HepG2 (cell line): ENCODE measurements around the gene GZMA. TPM values are rescaled to one million over a fixed set of nuclear protein-coding genes. Genes with fewer than 3 reads are reported as not detected.
"Not testable (repeated sequence)": the region's sequence is repeated elsewhere in the genome, so short reads cannot be mapped to it uniquely, and the experiment has no call there.

Experiments used
- ATAC-seq: fragments of 200-7000 bp; cut with Tn5 transposase; 3 replicates; pipeline ENCODE4 v1.9.1; 2020; ENCODE audit warnings: mild to moderate bottlenecking, moderate library complexity
- BruUV-seq: library from RNA; stranded (reverse); fragments of 400-500 nt; replicated peaks from 2 replicates; lab custom pipeline; 2021; lab: Mats Ljungman, UMichigan
- CTCF ChIA-PET: fragments of 300-600 bp; formaldehyde crosslinking; extraction: SDS; loops from one replicate; lab custom pipeline; 2021; ENCODE audit warnings: low total read pairs, inconsistent platforms, low intra/inter-chr PET ratio; lab: Yijun Ruan, JAX
- POLR2A ChIA-PET: fragments of 350-600 bp; sonication (Branson Sonifier 250); formaldehyde crosslinking; loops from one replicate; lab custom pipeline; 2020; ENCODE audit warnings: antibody characterized with exemption, inconsistent platforms; lab: Yijun Ruan, JAX
- DNase-seq: peaks from one replicate; pipeline ENCODE4 v3.0.0-alpha.2; 2015; ENCODE audit warnings: low spot score
- FAIRE-seq: peaks from 3 replicates; lab custom pipeline; 2011; peaks lifted over from hg19 to GRCh38; lab: Jason Lieb, UNC
- H2AFZ ChIP-seq: one replicate; pipeline ENCODE4 v1.6.1; 2011; ENCODE audit warnings: low read length, inconsistent platforms
- H3K27ac ChIP-seq: fragments of 300-600 bp; 3 replicates; pipeline ENCODE4 v1.8.0; 2011; ENCODE audit warnings: mixed run types, mild to moderate bottlenecking, mixed read lengths, low read length, inconsistent platforms; ENCODE audit not compliant: insufficient read depth; ENCODE audit errors: extremely low read length
- H3K27me3 ChIP-seq, 2 experiments: fragments of 200-600 bp in 1 of 2; 2 replicates in 1 of 2; 3 replicates in 1 of 2; pipeline versions ENCODE4 v1.6.0 to v1.8.0; 2011; ENCODE audit warnings: low read length in 2 of 2, mild to moderate bottlenecking in 2 of 2, moderate library complexity in 2 of 2, inconsistent platforms in 1 of 2; ENCODE audit not compliant: insufficient read depth in 2 of 2, control insufficient read depth in 1 of 2
- H3K36me3 ChIP-seq, 2 experiments: fragments of 200-600 bp in 1 of 2; replicated peaks in 1 of 2; 2 replicates in 1 of 2; 3 replicates in 1 of 2; pipeline versions ENCODE4 v1.5.1 to v1.8.0; 2011; ENCODE audit warnings: low read length in 2 of 2, inconsistent platforms in 1 of 2; ENCODE audit not compliant: insufficient read depth in 2 of 2, control insufficient read depth in 1 of 2
- H3K4me1 ChIP-seq: 2 replicates; pipeline ENCODE4 v1.5.1; 2012; ENCODE audit warnings: low read length, inconsistent platforms; ENCODE audit not compliant: insufficient read depth
- H3K4me2 ChIP-seq: 2 replicates; pipeline ENCODE4 v1.6.0; 2011; ENCODE audit warnings: low read depth, low read length, inconsistent platforms
- H3K4me3 ChIP-seq, 3 experiments: fragments of 200-600 bp in 1 of 3; sonication (generic), shearing (Covaris generic) in 1 of 3; replicated peaks in 1 of 3; 2 replicates each; pipeline ENCODE4 v1.5.1; 2011 to 2016; ENCODE audit warnings: low read length in 3 of 3, inconsistent platforms in 2 of 3, low read depth in 2 of 3, mild to moderate bottlenecking in 2 of 3, control low read depth in 1 of 3, mixed read lengths in 1 of 3; ENCODE audit not compliant: insufficient read depth in 1 of 3
- H3K79me2 ChIP-seq: one replicate; pipeline ENCODE4 v1.6.1; 2011; ENCODE audit warnings: low read length, inconsistent platforms; ENCODE audit not compliant: insufficient read depth
- H3K9ac ChIP-seq: 2 replicates; pipeline ENCODE4 v1.6.0; 2011; ENCODE audit warnings: mild to moderate bottlenecking, low read depth, low read length, inconsistent platforms; ENCODE audit not compliant: insufficient read depth
- H3K9me3 ChIP-seq: 2 replicates; pipeline ENCODE4 v1.5.1; 2012; ENCODE audit warnings: mild to moderate bottlenecking, low read length
- H4K20me1 ChIP-seq: 2 replicates; pipeline ENCODE4 v1.6.0; 2011; ENCODE audit warnings: inconsistent platforms, mild to moderate bottlenecking, low read length, moderate library complexity; ENCODE audit not compliant: insufficient read depth
- KMT2A ChIP-seq: sonication (generic); formaldehyde crosslinking; IDR thresholded peaks from 2 replicates; pipeline ENCODE4 v1.4.0; 2020; ENCODE audit warnings: missing genetic modification reagents
- PRMT3 ChIP-seq: sonication (generic); formaldehyde crosslinking; IDR thresholded peaks from 2 replicates; pipeline ENCODE4 v1.8.1; 2022; ENCODE audit warnings: low read depth, mild to moderate bottlenecking, moderate library complexity, missing genetic modification reagents, borderline replicate concordance
- ZBTB38 ChIP-seq: sonication (generic); formaldehyde crosslinking; IDR thresholded peaks from 2 replicates; pipeline ENCODE4 v1.5.1; 2020; ENCODE audit warnings: mild to moderate bottlenecking, missing genetic modification reagents
- ZFYVE20 ChIP-seq: sonication (generic); formaldehyde crosslinking; IDR thresholded peaks from 2 replicates; pipeline ENCODE4 v1.8.0; 2023; ENCODE audit warnings: low read depth, mild to moderate bottlenecking, moderate library complexity, missing genetic modification reagents, borderline replicate concordance
- ZMYM4 ChIP-seq: sonication (generic); formaldehyde crosslinking; IDR thresholded peaks from 2 replicates; pipeline ENCODE4 v1.8.1; 2023; ENCODE audit warnings: mild to moderate bottlenecking, missing genetic modification reagents
- ZNF614 ChIP-seq: IDR thresholded peaks from 2 replicates; pipeline ENCODE4 v1.6.1; 2018; ENCODE audit warnings: missing biosample characterization, missing genetic modification reagents, inconsistent platforms, borderline replicate concordance
- WGBS: methylation state at CpG from one replicate; pipeline ENCODE4 v1.1.6; 2017; ENCODE audit warnings: low lambda C conversion rate; 5-methylcytosine and 5-hydroxymethylcytosine counted together
- in situ Hi-C: cut with HindIII; loops from 2 replicates; pipeline ENCODE4 v1.10.0; 2017; ENCODE audit warnings: low pct_unique_long_range_greater_than_20kb; ENCODE audit not compliant: extremely low pct_ligation_motif_present
- intact Hi-C: fragments of 100-400 bp; cut with micrococcal nuclease; formaldehyde crosslinking; loops from one replicate; pipeline ENCODE4 v1.10.0; 2022; ENCODE audit not compliant: unreplicated experiment
- polyA plus RNA-seq, 8 experiments: library from polyadenylated mRNA; depleted of rRNA in 3 of 8; stranded (reverse) in 7 of 8; unstranded in 1 of 8; fragments of >200 nt; fragmentation: Illumina TruSeq in 4 of 8; extraction: Trizol in 4 of 8; gene quantifications; 2 replicates each; pipeline versions ENCODE4 v1.2.1 to v1.2.3, GENCODE V29; 2011 to 2016; ENCODE audit warnings: low read depth in 4 of 8, missing spikeins in 1 of 8, mixed read lengths in 1 of 8; ENCODE audit not compliant: insufficient read depth in 1 of 8
- total RNA-seq, 5 experiments: library from RNA; depleted of rRNA; stranded (reverse); fragments of >200 nt; fragmentation: Illumina TruSeq; extraction: Trizol; gene quantifications; 2 replicates each; pipeline ENCODE4 v1.2.3, GENCODE V29; 2016; ENCODE audit warnings: low read depth in 1 of 5
- TF ChIP-seq, protein P1 (sequence below): sonication (generic); formaldehyde crosslinking; IDR thresholded peaks from 2 replicates; pipeline ENCODE4 v1.5.0; 2020; ENCODE audit warnings: missing genetic modification reagents

The GZMA gene
- total and polyA plus RNA-seq, 2 of the 13 experiments (the other 11 are each of a cell fraction or from before 2014, with no cell fraction given), result not detected

DNA sequence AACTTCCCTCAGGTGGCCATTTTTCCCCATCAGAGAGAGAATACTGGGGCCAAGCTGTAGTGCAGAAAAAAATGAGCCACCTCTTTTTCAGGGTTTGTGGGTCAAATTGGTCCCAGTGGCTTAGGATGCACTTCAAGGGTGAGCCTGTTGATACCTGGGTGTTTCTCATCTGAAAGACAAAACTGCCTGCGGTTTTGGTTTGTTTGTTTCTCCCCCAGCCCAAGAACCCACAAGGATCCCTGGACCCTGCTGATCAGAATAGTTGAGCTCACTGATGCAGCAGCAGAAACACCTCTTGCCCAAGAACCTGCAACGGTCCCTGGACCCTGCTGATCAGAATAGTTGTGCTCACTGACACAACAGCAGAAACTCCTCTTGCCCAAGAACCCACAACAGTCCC lies 13.1 kb upstream of the GZMA start:
- DNase-seq, in situ Hi-C loops, H3K79me2 ChIP-seq, H4K20me1 ChIP-seq, POLR2A ChIA-PET, H3K4me2 ChIP-seq, H3K4me1 ChIP-seq, H3K9me3 ChIP-seq, intact Hi-C loops, H3K9ac ChIP-seq, H3K27ac ChIP-seq, FAIRE-seq, H2AFZ ChIP-seq, CTCF ChIA-PET, H3K27me3 ChIP-seq, H3K36me3 ChIP-seq, ATAC-seq, BruUV-seq, H3K4me3 ChIP-seq: not testable (repeated sequence)
- WGBS, result 0% methylated on average over 2 of the region's 2 CpGs

DNA sequence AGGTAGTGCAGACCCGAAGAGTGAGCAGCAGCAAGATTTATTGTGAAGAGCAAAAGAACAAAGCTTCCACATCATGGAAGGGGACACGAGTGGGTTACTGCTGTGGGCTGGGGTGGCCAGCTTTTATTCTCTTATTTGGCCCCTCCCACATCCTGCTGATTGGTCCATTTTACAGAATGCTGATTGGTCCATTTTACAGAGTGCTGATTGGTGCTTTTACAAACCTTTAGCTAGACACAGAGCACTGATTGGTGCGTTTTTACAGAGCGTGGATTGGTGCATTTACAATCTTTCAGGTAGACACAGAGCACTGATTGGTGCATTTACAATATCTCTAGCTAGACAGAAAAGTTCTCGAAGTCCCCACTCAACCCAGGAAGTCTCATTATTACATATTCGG lies 11.4 kb upstream of the GZMA start:
- H3K27me3 ChIP-seq, H3K4me2 ChIP-seq, H3K27ac ChIP-seq, H4K20me1 ChIP-seq, H3K9me3 ChIP-seq, FAIRE-seq, H3K9ac ChIP-seq, POLR2A ChIA-PET, CTCF ChIA-PET, ATAC-seq, H3K79me2 ChIP-seq, DNase-seq, H3K4me3 ChIP-seq, intact Hi-C loops, H3K36me3 ChIP-seq, BruUV-seq, H2AFZ ChIP-seq, in situ Hi-C loops, H3K4me1 ChIP-seq: not testable (repeated sequence)
- WGBS, result 0% methylated on average over 5 of the region's 6 CpGs

- Histone ChIP-seq H3K27me3 (peaks cover 0 to 6% of the 10 kb centered on the region in 2 experiments; a peak in 1 of 5 replicates), H3K4me1 (no peaks in the 10 kb centered on the region), H3K79me2 (no peaks in the 10 kb centered on the region), H3K9me3 (no peaks in the 10 kb centered on the region), H2AFZ (no peak overlapping the region), H4K20me1 (no peaks in the 10 kb centered on the region), H3K4me3 (no peak overlapping the region), H3K9ac (no peak overlapping the region), H3K4me2 (no peak overlapping the region), H3K27ac (no peak overlapping the region), H3K36me3 (no peaks in the 10 kb centered on the region)
- WGBS, result 0% methylated on average over 3 of the region's 3 CpGs
- ATAC-seq (no peak), DNase-seq (no peak), FAIRE-seq (no peak)
- no TSS peak for BruUV-seq
- ChIA-PET POLR2A (no interaction called here), CTCF (no interaction called here)
- in situ Hi-C loops (no loop called here), intact Hi-C loops (no loop called here)
- TF ChIP-seq, protein P1, sequence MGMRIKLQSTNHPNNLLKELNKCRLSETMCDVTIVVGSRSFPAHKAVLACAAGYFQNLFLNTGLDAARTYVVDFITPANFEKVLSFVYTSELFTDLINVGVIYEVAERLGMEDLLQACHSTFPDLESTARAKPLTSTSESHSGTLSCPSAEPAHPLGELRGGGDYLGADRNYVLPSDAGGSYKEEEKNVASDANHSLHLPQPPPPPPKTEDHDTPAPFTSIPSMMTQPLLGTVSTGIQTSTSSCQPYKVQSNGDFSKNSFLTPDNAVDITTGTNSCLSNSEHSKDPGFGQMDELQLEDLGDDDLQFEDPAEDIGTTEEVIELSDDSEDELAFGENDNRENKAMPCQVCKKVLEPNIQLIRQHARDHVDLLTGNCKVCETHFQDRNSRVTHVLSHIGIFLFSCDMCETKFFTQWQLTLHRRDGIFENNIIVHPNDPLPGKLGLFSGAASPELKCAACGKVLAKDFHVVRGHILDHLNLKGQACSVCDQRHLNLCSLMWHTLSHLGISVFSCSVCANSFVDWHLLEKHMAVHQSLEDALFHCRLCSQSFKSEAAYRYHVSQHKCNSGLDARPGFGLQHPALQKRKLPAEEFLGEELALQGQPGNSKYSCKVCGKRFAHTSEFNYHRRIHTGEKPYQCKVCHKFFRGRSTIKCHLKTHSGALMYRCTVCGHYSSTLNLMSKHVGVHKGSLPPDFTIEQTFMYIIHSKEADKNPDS, result no peak
- TF ChIP-seq PRMT3 (no peak), ZFYVE20 (CRISPR knock-in tag) (no peak), ZMYM4 (CRISPR knock-in tag) (no peak), KMT2A (CRISPR knock-in tag) (no peak), ZBTB38 (CRISPR knock-in tag) (no peak), ZNF614 (CRISPR knock-in tag) (no peak)
Measured at GRCh38 chr5:55096182-55096581, 6.3 kb upstream of the GZMA start.
